Brain microvascular endothelial cell (primary cell): Measurements from ENCODE around the gene SMAP1.

Source experiments
- DNase-seq: peaks from one replicate; pipeline ENCODE4 v3.0.0-alpha.2; 2020
- H3K27ac ChIP-seq: fragments of 250-450 bp; sonication (Bioruptor Pico); 2 replicates; pipeline ENCODE4 v1.5.1; 2020; ENCODE audit warnings: mild to moderate bottlenecking, moderate library complexity
- H3K27me3 ChIP-seq: fragments of 250-450 bp; sonication (Bioruptor Pico); replicated peaks from 2 replicates; pipeline ENCODE4 v1.5.1; 2020; ENCODE audit warnings: mild to moderate bottlenecking
- H3K36me3 ChIP-seq: fragments of 250-450 bp; sonication (Bioruptor Pico); replicated peaks from 2 replicates; pipeline ENCODE4 v1.5.1; 2020; ENCODE audit warnings: mild to moderate bottlenecking
- H3K4me3 ChIP-seq: 2 replicates; pipeline ENCODE4 v1.5.1; 2011; ENCODE audit warnings: low read depth, mild to moderate bottlenecking, control low read depth, low read length, moderate library complexity
- in situ Hi-C: cut with HindIII; loops from 2 replicates; pipeline ENCODE4 v1.10.0; 2017; ENCODE audit warnings: low sequenced_read_pairs, low pct_ligation_motif_present
- TF ChIP-seq, protein P1 (sequence below): IDR thresholded peaks from 2 replicates; pipeline ENCODE4 v1.5.1; 2011; ENCODE audit warnings: low read depth, mild to moderate bottlenecking, moderate library complexity, low read length, control low read depth, inconsistent platforms; ENCODE audit errors: missing control alignments

Gene SMAP1

GRCh38 chr6:70821751-70822150, 154.1 kb downstream of the SMAP1 start:
- Histone ChIP-seq H3K36me3 (no peaks in the 10 kb centered on the region), H3K4me3 (no peak overlapping the region), H3K27ac (no peak overlapping the region), H3K27me3 (no peaks in the 10 kb centered on the region)
- DNase-seq, result no peak
- in situ Hi-C loops, result no loop called here
- TF ChIP-seq, protein P1, sequence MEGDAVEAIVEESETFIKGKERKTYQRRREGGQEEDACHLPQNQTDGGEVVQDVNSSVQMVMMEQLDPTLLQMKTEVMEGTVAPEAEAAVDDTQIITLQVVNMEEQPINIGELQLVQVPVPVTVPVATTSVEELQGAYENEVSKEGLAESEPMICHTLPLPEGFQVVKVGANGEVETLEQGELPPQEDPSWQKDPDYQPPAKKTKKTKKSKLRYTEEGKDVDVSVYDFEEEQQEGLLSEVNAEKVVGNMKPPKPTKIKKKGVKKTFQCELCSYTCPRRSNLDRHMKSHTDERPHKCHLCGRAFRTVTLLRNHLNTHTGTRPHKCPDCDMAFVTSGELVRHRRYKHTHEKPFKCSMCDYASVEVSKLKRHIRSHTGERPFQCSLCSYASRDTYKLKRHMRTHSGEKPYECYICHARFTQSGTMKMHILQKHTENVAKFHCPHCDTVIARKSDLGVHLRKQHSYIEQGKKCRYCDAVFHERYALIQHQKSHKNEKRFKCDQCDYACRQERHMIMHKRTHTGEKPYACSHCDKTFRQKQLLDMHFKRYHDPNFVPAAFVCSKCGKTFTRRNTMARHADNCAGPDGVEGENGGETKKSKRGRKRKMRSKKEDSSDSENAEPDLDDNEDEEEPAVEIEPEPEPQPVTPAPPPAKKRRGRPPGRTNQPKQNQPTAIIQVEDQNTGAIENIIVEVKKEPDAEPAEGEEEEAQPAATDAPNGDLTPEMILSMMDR, result no peak

DNA sequence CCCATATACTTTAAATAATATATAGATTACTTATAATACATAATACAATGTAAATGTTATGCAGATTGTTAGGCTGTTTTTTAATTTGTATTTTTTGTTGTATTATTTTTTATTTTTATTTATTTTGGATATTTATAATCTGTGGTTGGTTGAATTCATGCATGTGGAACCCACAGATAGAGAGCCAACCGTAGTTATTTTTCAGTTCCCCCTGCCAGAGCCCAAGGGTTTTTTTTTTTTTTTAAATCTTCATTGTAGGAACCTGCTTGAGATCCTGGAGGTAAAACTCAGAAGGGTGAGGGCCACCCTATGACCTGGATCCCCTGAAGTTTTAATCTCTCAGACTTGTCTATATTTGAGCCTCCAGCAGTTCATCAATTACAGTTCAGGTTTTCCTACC, 156.0 kb downstream of the SMAP1 start:
- H3K27ac ChIP-seq, result no peak overlapping the region
- TF ChIP-seq, protein P1, result no peak
- no peaks in the 10 kb centered on the region for H3K36me3 ChIP-seq
- in situ Hi-C loops, result no loop called here
- no peak for DNase-seq
- no peak overlapping the region for H3K4me3 ChIP-seq
- no peaks in the 10 kb centered on the region for H3K27me3 ChIP-seq

DNA sequence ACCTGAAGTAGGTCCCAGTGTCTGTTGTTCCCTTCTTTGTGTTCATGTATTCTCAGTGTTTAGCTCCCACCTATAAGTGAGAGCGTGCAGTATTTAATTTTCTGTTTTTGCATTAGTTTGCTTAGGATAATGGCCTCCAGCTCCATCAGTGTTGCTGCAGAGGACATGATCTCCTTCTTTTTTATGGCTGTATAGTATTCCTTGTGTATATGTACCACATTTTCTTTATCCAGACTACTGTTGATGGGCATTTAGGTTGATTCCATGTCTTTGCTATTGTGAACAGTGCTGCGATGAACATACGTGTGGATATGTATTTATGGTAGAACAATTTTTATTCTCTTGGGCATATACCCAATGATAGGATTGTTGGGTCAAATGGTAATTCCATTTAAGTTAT, 163.7 kb downstream of the SMAP1 start:
- H3K27me3 ChIP-seq, result no peaks in the 10 kb centered on the region
- no peak overlapping the region for H3K4me3 ChIP-seq
- no peak overlapping the region for H3K27ac ChIP-seq
- in situ Hi-C loops, result no loop called here
- no peak for DNase-seq
- no peaks in the 10 kb centered on the region for H3K36me3 ChIP-seq
- TF ChIP-seq, protein P1, result no peak

DNA sequence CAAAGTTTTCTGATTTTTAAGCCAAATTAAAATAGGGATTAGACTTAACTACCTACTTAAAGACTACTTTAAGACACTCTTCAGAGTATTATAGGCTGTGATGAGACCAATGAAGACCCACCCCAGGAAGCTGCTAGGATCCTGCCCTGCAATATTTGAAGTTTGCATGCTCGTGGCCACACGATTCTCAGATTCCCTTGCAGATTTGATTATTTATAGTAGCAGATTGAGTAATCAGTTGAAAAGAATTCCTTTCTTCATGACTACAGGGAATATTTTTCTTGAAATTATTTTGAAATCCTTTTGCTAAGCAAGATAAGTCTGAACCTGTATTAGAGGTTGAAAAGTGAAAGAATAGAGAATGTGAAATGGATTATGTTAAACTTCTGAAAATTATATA, 166.8 kb downstream of the SMAP1 start:
- Histone ChIP-seq H3K27me3 (no peaks in the 10 kb centered on the region), H3K36me3 (no peaks in the 10 kb centered on the region), H3K4me3 (no peak overlapping the region), H3K27ac (no peak overlapping the region)
- TF ChIP-seq, protein P1, result no peak
- in situ Hi-C loops, result no loop called here
- peak; percentile 6 for DNase-seq

DNA sequence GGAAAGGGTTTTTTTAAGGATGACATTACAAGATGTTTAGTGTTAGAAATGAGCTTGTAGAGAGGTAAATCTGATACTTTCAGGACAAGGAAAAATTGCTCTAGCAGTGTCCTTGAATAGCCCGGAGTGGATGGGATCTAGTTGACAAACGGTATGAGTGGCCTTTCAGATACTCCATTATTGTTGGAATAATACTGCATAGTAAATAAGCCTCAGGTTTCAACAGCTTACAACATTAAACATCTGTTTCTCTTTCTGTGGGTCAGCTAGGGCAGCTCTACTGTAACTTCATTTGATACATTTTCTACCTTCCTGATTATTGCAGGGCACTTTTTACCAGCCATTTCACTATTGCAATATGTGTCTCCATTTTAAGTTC, 171.2 kb downstream of the SMAP1 start:
- Histone ChIP-seq H3K27me3 (no peaks in the 10 kb centered on the region), H3K4me3 (no peak overlapping the region), H3K27ac (no peak overlapping the region), H3K36me3 (no peaks in the 10 kb centered on the region)
- in situ Hi-C loops, result no loop called here
- no peak for DNase-seq
- TF ChIP-seq, protein P1, result no peak
